GM13977 (cell line): ENCODE measurements around the gene MEIOC.
"Not testable (repeated sequence)": the region's sequence is repeated elsewhere in the genome, so short reads cannot be mapped to it uniquely, and the experiment has no call there.

ENCODE experiments used
- DNase-seq: peaks from one replicate; pipeline ENCODE4 v3.0.0; 2012; ENCODE audit warnings: low spot score
- in situ Hi-C: fragments of 300-500 bp; cut with MboI; formaldehyde crosslinking; loops from one replicate; pipeline ENCODE4 v1.12.0; 2022; ENCODE audit warnings: low sequenced_read_pairs, low pct_unique_long_range_greater_than_20kb, mixed read lengths, inconsistent platforms; ENCODE audit not compliant: unreplicated experiment
- TF ChIP-seq, protein P1 (sequence below): IDR thresholded peaks from 2 replicates; pipeline ENCODE4 v1.5.1; 2012; ENCODE audit warnings: mild to moderate bottlenecking, control low read depth; ENCODE audit not compliant: insufficient read depth; ENCODE audit errors: extremely low read depth, missing control alignments

Gene MEIOC

DNA sequence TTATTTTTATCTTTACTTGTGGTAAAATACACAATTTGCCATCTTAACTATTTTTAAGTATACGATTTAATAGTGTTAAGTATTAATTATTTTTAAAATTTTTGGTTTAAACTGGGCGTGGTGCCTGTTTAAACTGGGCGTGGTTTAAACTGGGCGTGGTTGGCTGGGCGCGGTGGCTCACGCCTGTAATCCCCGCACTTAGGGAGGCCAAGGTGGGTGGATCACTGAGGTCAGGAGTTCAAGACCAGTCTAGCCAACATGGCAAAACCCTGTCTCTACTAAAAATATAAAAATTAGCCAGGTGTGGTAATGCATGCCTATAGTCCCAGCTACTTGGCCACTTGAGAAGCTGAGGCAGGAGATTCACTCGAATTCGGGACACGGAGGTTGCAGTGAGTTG, 37.3 kb downstream of the MEIOC start:
- in situ Hi-C loops, result no loop called here
- no peak for DNase-seq
- TF ChIP-seq, protein P1, sequence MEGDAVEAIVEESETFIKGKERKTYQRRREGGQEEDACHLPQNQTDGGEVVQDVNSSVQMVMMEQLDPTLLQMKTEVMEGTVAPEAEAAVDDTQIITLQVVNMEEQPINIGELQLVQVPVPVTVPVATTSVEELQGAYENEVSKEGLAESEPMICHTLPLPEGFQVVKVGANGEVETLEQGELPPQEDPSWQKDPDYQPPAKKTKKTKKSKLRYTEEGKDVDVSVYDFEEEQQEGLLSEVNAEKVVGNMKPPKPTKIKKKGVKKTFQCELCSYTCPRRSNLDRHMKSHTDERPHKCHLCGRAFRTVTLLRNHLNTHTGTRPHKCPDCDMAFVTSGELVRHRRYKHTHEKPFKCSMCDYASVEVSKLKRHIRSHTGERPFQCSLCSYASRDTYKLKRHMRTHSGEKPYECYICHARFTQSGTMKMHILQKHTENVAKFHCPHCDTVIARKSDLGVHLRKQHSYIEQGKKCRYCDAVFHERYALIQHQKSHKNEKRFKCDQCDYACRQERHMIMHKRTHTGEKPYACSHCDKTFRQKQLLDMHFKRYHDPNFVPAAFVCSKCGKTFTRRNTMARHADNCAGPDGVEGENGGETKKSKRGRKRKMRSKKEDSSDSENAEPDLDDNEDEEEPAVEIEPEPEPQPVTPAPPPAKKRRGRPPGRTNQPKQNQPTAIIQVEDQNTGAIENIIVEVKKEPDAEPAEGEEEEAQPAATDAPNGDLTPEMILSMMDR, result no peak

DNA sequence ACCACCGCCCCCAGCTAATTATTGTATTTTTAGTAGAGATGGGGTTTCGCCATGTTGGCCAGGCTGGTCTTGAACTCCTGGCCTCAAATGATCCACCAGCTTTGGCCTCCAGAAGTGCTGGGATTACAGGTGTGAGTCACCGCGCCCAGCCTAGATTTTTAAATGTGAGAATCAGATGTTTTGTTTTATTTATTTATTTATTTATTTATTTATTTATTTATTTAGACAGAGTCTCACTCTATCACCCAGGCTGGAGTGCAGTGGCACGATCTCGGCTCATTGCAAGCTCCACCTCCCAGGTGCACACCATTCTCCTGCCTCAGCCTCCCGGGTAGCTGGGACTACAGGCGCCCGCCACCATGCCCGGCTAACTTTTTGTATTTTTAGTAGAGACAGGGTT, 44.0 kb downstream of the MEIOC start:
- DNase-seq, in situ Hi-C loops: not testable (repeated sequence)

DNA sequence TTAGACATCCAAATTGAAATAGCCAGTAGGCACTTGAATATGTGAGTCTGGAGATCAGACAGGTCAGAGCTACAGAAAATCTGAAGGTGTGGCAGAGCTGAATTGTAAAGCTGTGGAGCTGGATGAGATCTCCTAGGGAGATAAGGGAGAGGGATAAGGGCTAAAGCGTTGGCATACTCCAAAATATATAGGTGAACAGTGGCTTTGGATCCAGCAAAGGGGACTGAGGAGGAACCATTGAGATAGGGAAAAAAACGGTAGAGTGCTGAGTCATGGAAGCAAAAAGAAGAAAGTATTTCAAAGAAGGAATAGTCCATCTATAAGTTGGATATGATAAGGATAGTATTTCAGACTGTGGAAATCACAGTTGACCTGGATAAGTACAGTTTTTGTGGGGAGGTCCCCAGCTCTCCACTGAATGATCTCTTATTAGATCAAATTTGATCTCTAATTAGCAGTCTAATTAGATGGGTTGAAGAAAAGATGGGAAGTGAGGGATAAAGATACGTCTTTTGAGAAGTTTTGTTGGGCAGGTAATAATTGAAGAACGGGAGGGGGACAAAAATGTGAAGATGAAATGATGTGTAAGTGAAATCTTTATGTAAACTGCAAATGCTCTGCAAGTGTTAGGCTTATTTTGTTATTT, 51.6 kb downstream of the MEIOC start:
- no peak for DNase-seq
- in situ Hi-C loops, result no loop called here
- TF ChIP-seq, protein P1, result no peak

DNA sequence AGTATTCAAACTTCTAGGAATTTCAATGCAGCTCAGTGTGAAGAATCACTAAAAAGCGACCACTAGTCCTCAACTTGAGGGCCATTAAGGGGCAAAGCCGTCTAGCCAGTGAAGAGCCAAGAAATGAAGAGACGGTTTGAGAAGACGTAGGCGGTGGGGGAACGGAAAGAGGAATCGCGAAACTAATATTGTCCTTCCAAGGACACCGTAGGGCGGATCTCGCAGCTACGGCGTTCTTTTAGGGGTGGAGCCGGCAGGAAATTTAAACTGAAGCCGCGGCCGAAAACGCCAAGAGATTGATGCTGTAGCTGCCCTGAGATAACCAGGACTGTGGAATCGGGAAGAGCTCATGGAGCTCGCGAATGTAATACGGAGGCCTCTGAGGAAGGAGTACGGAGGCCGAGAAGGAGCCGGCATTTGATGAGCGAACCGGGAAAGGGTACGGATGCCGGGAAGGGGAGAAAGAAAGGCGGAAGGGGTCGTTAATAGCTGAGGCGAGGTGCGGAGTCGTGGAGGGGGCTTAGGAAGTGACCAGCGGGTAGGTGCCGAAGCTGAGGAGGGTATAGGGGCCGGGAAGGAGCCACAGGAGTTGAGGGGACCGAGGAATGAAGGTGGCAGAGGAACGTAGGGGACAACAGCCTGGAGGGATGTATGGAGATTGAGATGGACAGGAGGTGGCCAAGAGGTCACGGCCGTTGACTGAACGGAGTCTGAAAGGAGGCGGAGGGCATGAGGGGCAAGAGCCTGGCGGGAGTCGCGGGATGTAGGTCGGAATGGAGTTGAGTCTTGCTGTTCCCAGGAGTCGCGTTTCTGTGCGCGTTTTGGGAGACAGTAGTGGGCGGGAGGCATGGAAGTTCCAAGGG, 52.4 kb downstream of the MEIOC start, which contains the start of gene DBF4B:
DBF4B (plus strand) TSS at position 265 of the 863 bp plus-strand sequence; CDS start at position 421, 156 bp downstream.
- DNase-seq, result peak; percentile 89
- in situ Hi-C loops, result no loop called here
- TF ChIP-seq, protein P1, result no peak

DNA sequence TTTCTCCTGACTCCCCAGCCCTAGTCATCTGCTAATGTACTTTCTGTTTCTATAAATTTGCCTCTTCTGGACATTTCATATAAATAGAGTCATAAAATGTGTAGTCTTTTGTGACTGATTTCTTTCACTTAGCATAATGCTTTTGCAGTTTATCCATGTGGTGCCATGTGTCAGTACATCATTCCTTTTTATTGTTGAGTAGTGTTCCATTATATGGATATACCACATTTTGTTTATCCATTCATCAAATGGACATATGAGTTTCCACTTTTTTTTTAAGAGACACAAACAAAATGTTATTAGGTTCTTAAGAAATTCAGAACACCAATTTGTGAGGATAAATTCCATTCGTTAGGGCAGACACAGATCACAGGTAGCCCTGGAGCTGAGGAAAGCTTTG, 63.2 kb downstream of the MEIOC start:
- no peak for DNase-seq
- in situ Hi-C loops, result no loop called here
- TF ChIP-seq, protein P1, result no peak

DNA sequence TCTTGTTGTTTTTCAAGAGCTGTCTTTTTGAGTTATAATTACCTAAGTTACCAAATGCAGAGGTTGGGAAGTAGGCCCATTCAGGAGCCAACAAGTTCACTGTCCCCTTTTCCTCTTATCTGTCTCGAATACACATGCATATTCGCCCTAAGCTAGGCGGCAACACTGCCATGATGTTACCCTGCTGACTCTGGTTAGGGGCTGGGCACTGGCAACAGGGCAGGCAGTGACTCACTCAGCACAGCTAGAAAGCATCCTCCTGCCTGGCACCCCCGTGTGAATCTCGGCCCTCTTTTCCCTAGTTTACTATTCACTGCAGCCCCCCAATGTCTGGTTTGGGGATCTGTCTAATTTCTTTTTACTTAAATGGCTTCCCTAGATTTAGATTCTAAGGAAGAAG, 66.0 kb downstream of the MEIOC start:
- in situ Hi-C loops, result no loop called here
- TF ChIP-seq, protein P1, result no peak
- no peak for DNase-seq
